Chondrocyte (in vitro differentiated cells): ENCODE data around the gene ABCF3. TPM values are rescaled to one million over a fixed set of nuclear protein-coding genes. Genes with fewer than 3 reads are reported as not detected.

Experiments used
- DNase-seq: peaks from one replicate; pipeline ENCODE4 v3.0.0; 2021; ENCODE audit warnings: mixed read lengths, low spot score
- H3K27ac Mint-ChIP-seq: one replicate; pipeline ENCODE4 v1.8.0; 2021; ENCODE audit warnings: mild to moderate bottlenecking, moderate library complexity, mixed read lengths; ENCODE audit not compliant: unreplicated experiment
- H3K27me3 Mint-ChIP-seq: 2 replicates; pipeline ENCODE4 v1.8.0; 2021; ENCODE audit warnings: low read depth, mixed read lengths
- H3K36me3 Mint-ChIP-seq: 2 replicates; pipeline ENCODE4 v1.8.0; 2021; ENCODE audit warnings: low read depth, mixed read lengths
- H3K4me1 Mint-ChIP-seq: 2 replicates; pipeline ENCODE4 v1.8.0; 2021; ENCODE audit warnings: low read depth, mild to moderate bottlenecking, mixed read lengths
- H3K4me3 Mint-ChIP-seq: one replicate; pipeline ENCODE4 v1.8.0; 2021; ENCODE audit warnings: mild to moderate bottlenecking, moderate library complexity, mixed read lengths; ENCODE audit not compliant: unreplicated experiment
- H3K9me3 Mint-ChIP-seq: 2 replicates; pipeline ENCODE4 v1.8.0; 2021; ENCODE audit warnings: low read depth, mixed read lengths
- total RNA-seq: library from RNA; stranded (reverse); gene quantifications from 3 replicates; pipeline ENCODE4 v1.2.1, GENCODE V29; 2021
- TF ChIP-seq, protein P1 (sequence below): fragments of 200-600 bp; sonication (generic); IDR thresholded peaks from 2 replicates; pipeline ENCODE4 v1.5.0; 2021; ENCODE audit warnings: antibody characterized with exemption, mild to moderate bottlenecking, moderate library complexity

ABCF3 gene
- total RNA-seq, 1 donor from 2014 or later: 53.8 TPM

DNA sequence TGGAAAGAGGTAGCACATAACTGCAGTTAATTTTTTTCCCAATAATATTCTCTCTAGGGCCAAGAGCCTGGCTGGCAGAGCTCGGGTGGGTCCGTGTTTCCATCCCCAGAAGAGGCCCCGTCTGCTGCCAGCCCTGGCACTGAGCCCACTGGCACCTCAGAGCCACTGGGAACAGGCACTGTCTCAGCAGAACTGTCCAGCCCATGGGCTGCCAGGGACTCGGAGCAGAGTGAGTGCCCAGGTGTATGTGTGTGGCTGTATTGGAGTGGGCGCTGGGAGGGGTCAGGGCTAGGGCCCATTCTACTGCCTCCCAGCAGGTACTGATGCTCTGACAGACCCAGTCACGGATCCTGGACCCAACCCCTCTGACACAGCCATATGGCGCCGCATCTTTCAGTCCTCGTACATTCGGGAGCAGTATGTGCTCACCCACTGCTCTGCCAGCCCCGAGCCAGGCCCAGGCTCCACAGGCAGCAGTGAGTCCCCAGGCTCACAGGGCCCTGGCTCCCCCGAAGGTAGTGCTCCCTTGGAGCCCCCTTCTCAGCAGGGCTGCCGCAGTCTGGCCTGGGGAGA lies 52.3 kb downstream of the ABCF3 start:
- no peak overlapping the region for H3K27ac Mint-ChIP-seq
- no peak for DNase-seq
- H3K4me1 Mint-ChIP-seq: no peaks in the 10 kb centered on the region
- TF ChIP-seq, protein P1, sequence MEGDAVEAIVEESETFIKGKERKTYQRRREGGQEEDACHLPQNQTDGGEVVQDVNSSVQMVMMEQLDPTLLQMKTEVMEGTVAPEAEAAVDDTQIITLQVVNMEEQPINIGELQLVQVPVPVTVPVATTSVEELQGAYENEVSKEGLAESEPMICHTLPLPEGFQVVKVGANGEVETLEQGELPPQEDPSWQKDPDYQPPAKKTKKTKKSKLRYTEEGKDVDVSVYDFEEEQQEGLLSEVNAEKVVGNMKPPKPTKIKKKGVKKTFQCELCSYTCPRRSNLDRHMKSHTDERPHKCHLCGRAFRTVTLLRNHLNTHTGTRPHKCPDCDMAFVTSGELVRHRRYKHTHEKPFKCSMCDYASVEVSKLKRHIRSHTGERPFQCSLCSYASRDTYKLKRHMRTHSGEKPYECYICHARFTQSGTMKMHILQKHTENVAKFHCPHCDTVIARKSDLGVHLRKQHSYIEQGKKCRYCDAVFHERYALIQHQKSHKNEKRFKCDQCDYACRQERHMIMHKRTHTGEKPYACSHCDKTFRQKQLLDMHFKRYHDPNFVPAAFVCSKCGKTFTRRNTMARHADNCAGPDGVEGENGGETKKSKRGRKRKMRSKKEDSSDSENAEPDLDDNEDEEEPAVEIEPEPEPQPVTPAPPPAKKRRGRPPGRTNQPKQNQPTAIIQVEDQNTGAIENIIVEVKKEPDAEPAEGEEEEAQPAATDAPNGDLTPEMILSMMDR: no peak
- no peak overlapping the region for H3K4me3 Mint-ChIP-seq
- H3K9me3 Mint-ChIP-seq: no peaks in the 10 kb centered on the region
- peaks cover 2% of the 10 kb centered on the region for H3K27me3 Mint-ChIP-seq
- H3K36me3 Mint-ChIP-seq: peaks cover 4% of the 10 kb centered on the region

GRCh38 chr3:184239221-184239620 lies 53.2 kb downstream of the ABCF3 start:
- DNase-seq: peak; percentile 50
- H3K36me3 Mint-ChIP-seq: peaks cover 6% of the 10 kb centered on the region
- no peaks in the 10 kb centered on the region for H3K4me1 Mint-ChIP-seq
- H3K27me3 Mint-ChIP-seq: peaks cover 2% of the 10 kb centered on the region
- no peaks in the 10 kb centered on the region for H3K9me3 Mint-ChIP-seq
- TF ChIP-seq, protein P1: no peak
- H3K4me3 Mint-ChIP-seq: no peak overlapping the region
- no peak overlapping the region for H3K27ac Mint-ChIP-seq

DNA sequence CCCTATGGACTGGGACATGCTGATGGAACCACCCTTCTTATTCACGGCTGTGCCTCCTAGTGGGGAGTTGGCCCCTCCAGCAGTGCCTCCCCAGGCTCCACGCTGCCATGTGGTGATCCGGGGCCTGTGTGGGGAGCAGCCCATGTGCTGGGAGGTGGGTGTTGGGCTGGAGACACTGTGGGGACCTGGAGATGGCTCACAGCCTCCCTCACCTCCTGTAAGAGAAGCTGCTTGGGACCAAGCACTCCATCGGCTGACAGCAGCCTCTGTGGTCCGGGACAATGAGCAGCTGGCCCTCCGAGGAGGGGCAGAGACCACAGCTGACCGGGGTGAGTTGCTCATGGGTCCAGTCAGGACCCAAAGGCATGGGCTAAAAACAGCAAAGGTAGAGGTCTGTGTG lies 53.7 kb downstream of the ABCF3 start:
- peaks cover 2% of the 10 kb centered on the region for H3K27me3 Mint-ChIP-seq
- peak; percentile 70 for DNase-seq

DNA sequence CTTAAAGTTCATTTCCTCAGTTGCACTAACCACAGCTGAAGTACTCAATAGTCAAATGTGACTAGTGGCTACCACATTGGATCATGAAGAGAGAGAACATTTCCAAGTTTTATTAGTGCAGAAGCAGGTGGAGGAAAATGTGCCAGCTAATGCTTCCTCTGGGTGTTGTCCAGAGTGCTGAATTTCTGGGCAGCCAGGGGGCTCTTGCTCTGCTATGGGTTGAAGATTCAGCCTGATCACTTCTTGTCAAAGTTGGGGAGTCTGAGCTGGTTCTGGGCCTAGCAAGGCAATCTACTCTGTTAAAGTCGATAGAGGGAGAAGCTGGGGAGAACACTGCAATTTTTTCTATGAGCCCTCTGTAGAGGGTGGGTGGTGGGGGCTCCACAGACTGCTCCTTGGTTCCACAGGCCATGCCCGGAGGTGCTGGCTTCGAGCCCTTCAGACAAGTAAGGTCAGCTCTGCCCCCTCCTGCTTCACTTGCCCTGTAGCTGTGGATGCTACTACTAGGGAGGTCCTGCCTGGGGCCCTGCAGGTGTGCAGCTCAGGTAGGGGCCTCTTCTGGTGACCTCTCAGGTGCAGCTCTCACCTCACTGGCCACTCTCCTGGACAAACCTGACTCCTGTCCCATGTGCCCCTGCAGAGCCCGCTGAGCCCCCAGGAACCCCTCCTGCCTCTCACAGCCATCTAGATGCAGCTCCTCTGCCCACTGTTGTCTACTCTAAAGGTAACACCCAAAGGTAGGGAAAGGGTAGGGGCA lies 54.6 kb downstream of the ABCF3 start:
- no peaks in the 10 kb centered on the region for H3K9me3 Mint-ChIP-seq
- H3K4me1 Mint-ChIP-seq: no peaks in the 10 kb centered on the region
- TF ChIP-seq, protein P1: peak; percentile 8
- no peaks in the 10 kb centered on the region for H3K27me3 Mint-ChIP-seq
- H3K36me3 Mint-ChIP-seq: peaks cover 14% of the 10 kb centered on the region
- no peak overlapping the region for H3K4me3 Mint-ChIP-seq
- DNase-seq: no peak
- no peak overlapping the region for H3K27ac Mint-ChIP-seq

More for the DNA sequence above, 53.7 kb downstream of the ABCF3 start:
- Mint-ChIP-seq H3K9me3 (no peaks in the 10 kb centered on the region), H3K27ac (no peak overlapping the region), H3K4me3 (no peak overlapping the region), H3K36me3 (peaks cover 10% of the 10 kb centered on the region), H3K4me1 (no peaks in the 10 kb centered on the region)
- TF ChIP-seq, protein P1: no peak

DNA sequence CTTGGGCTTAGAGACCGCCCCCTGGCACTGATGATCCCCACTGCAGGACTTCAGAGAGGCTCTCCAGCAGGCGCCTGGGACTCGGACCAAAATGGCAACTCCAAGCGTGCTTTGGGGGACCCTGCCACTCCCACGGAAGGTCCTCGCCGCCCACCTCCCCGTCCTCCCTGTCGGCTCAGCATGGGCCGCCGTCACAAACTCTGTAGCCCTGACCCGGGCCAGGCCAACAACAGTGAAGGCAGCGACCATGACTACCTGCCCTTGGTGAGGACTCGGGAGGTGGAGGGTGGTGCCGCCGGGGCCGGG lies 55.1 kb downstream of the ABCF3 start:
- H3K4me1 Mint-ChIP-seq: no peaks in the 10 kb centered on the region
- peaks cover 16% of the 10 kb centered on the region for H3K36me3 Mint-ChIP-seq
- H3K27me3 Mint-ChIP-seq: no peaks in the 10 kb centered on the region
- H3K27ac Mint-ChIP-seq: no peak overlapping the region
- H3K9me3 Mint-ChIP-seq: no peaks in the 10 kb centered on the region
- no peak for DNase-seq
- TF ChIP-seq, protein P1: no peak
- H3K4me3 Mint-ChIP-seq: no peak overlapping the region
